ENCODE data around the gene CAMTA1.
"Not testable (repeated sequence)": the region's sequence is repeated elsewhere in the genome, so short reads cannot be mapped to it uniquely, and the experiment has no call there.

The CAMTA1 gene

GRCh38 chr1:7786795-7787194 lies 1001.5 kb downstream of the CAMTA1 start:
- ATAC-seq: no peak
- TF ChIP-seq ZNF8 (CRISPR knock-in tag; IDR thresholded peaks at IDR 0.05) (no peak), ESRRG (CRISPR knock-in tag; IDR thresholded peaks at IDR 0.05) (no peak), ISL1 (CRISPR knock-in tag; IDR thresholded peaks at IDR 0.05) (no peak), ZFP3 (CRISPR knock-in tag; IDR thresholded peaks at IDR 0.05) (no peak), ZNF565 (CRISPR knock-in tag; conservative IDR thresholded peaks at IDR 0.05; ENCODE audit: low read depth) (no peak), TCF4 (CRISPR knock-in tag; IDR thresholded peaks at IDR 0.05; ENCODE audit: borderline replicate concordance) (no peak)
- TF ChIP-seq, protein P1, sequence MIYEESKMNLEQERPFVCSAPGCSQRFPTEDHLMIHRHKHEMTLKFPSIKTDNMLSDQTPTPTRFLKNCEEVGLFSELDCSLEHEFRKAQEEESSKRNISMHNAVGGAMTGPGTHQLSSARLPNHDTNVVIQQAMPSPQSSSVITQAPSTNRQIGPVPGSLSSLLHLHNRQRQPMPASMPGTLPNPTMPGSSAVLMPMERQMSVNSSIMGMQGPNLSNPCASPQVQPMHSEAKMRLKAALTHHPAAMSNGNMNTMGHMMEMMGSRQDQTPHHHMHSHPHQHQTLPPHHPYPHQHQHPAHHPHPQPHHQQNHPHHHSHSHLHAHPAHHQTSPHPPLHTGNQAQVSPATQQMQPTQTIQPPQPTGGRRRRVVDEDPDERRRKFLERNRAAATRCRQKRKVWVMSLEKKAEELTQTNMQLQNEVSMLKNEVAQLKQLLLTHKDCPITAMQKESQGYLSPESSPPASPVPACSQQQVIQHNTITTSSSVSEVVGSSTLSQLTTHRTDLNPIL (CRISPR knock-in tag; IDR thresholded peaks at IDR 0.05; ENCODE audit: low read depth): no peak
- TF ChIP-seq, protein P2, sequence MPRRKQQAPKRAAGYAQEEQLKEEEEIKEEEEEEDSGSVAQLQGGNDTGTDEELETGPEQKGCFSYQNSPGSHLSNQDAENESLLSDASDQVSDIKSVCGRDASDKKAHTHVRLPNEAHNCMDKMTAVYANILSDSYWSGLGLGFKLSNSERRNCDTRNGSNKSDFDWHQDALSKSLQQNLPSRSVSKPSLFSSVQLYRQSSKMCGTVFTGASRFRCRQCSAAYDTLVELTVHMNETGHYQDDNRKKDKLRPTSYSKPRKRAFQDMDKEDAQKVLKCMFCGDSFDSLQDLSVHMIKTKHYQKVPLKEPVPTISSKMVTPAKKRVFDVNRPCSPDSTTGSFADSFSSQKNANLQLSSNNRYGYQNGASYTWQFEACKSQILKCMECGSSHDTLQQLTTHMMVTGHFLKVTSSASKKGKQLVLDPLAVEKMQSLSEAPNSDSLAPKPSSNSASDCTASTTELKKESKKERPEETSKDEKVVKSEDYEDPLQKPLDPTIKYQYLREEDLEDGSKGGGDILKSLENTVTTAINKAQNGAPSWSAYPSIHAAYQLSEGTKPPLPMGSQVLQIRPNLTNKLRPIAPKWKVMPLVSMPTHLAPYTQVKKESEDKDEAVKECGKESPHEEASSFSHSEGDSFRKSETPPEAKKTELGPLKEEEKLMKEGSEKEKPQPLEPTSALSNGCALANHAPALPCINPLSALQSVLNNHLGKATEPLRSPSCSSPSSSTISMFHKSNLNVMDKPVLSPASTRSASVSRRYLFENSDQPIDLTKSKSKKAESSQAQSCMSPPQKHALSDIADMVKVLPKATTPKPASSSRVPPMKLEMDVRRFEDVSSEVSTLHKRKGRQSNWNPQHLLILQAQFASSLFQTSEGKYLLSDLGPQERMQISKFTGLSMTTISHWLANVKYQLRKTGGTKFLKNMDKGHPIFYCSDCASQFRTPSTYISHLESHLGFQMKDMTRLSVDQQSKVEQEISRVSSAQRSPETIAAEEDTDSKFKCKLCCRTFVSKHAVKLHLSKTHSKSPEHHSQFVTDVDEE (CRISPR knock-in tag; IDR thresholded peaks at IDR 0.05): no peak
- TF ChIP-seq, protein P3, sequence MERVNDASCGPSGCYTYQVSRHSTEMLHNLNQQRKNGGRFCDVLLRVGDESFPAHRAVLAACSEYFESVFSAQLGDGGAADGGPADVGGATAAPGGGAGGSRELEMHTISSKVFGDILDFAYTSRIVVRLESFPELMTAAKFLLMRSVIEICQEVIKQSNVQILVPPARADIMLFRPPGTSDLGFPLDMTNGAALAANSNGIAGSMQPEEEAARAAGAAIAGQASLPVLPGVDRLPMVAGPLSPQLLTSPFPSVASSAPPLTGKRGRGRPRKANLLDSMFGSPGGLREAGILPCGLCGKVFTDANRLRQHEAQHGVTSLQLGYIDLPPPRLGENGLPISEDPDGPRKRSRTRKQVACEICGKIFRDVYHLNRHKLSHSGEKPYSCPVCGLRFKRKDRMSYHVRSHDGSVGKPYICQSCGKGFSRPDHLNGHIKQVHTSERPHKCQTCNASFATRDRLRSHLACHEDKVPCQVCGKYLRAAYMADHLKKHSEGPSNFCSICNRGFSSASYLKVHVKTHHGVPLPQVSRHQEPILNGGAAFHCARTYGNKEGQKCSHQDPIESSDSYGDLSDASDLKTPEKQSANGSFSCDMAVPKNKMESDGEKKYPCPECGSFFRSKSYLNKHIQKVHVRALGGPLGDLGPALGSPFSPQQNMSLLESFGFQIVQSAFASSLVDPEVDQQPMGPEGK (CRISPR knock-in tag; IDR thresholded peaks at IDR 0.05; ENCODE audit: borderline replicate concordance): no peak

DNA sequence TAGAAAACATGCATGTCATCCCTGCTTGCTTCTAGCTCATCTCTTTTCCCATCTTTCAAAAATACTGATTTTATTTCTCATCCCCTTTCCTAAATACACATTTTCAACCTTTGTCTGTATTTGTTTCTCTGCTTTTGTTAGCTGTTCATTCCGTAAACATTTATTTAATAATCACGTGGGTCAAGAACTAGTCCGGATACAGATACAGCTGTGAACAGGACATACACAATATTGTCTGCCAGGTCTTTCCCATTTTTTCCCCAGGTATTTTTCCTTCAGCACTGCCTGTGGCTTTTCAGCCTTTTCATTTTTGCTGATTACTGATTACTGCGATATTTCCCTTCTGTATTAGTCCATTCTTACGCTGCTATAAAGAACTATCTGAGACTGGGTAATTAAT lies 1004.6 kb downstream of the CAMTA1 start:
- ATAC-seq: no peak
- TF ChIP-seq, protein P1 (CRISPR knock-in tag; IDR thresholded peaks at IDR 0.05; ENCODE audit: low read depth): no peak
- no peak for TF ChIP-seq BACH2 (CRISPR knock-in tag; IDR thresholded peaks at IDR 0.05; ENCODE audit: borderline replicate concordance)
- no peak for TF ChIP-seq ZC3H10 (CRISPR knock-in tag; IDR thresholded peaks at IDR 0.05)
- TF ChIP-seq ARNTL (CRISPR knock-in tag; IDR thresholded peaks at IDR 0.05; ENCODE audit: borderline replicate concordance, low read depth): no peak
- TF ChIP-seq TOX (CRISPR knock-in tag; IDR thresholded peaks at IDR 0.05; ENCODE audit: borderline replicate concordance): no peak
- no peak for TF ChIP-seq ZNF70 (CRISPR knock-in tag; IDR thresholded peaks at IDR 0.05)
- no peak for TF ChIP-seq OSR1 (CRISPR knock-in tag; IDR thresholded peaks at IDR 0.05)
- TF ChIP-seq ZNF565 (CRISPR knock-in tag; conservative IDR thresholded peaks at IDR 0.05; ENCODE audit: low read depth): no peak
- TF ChIP-seq SNAI2 (CRISPR knock-in tag; IDR thresholded peaks at IDR 0.05): no peak
- no peak for TF ChIP-seq ZFP3 (CRISPR knock-in tag; IDR thresholded peaks at IDR 0.05)
- TF ChIP-seq RARB (CRISPR knock-in tag; IDR thresholded peaks at IDR 0.05): no peak
- TF ChIP-seq, protein P4, sequence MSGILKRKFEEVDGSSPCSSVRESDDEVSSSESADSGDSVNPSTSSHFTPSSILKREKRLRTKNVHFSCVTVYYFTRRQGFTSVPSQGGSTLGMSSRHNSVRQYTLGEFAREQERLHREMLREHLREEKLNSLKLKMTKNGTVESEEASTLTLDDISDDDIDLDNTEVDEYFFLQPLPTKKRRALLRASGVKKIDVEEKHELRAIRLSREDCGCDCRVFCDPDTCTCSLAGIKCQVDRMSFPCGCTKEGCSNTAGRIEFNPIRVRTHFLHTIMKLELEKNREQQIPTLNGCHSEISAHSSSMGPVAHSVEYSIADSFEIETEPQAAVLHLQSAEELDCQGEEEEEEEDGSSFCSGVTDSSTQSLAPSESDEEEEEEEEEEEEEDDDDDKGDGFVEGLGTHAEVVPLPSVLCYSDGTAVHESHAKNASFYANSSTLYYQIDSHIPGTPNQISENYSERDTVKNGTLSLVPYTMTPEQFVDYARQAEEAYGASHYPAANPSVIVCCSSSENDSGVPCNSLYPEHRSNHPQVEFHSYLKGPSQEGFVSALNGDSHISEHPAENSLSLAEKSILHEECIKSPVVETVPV (CRISPR knock-in tag; IDR thresholded peaks at IDR 0.05): no peak
- no peak for TF ChIP-seq ISL1 (CRISPR knock-in tag; IDR thresholded peaks at IDR 0.05)
- no peak for TF ChIP-seq ZFP30 (CRISPR knock-in tag; IDR thresholded peaks at IDR 0.05)

GRCh38 chr1:7791027-7791426 lies 1005.8 kb downstream of the CAMTA1 start:
- not testable (repeated sequence) for ATAC-seq

GRCh38 chr1:7795406-7795805 lies 1010.2 kb downstream of the CAMTA1 start:
- ATAC-seq: no peak
- TF ChIP-seq ZFP3 (CRISPR knock-in tag; IDR thresholded peaks at IDR 0.05) (no peak), SNAI2 (CRISPR knock-in tag; IDR thresholded peaks at IDR 0.05) (no peak), TCF4 (CRISPR knock-in tag; IDR thresholded peaks at IDR 0.05; ENCODE audit: borderline replicate concordance) (no peak), BACH2 (CRISPR knock-in tag; IDR thresholded peaks at IDR 0.05; ENCODE audit: borderline replicate concordance) (no peak), CSDC2 (CRISPR knock-in tag; IDR thresholded peaks at IDR 0.05) (no peak), RARB (CRISPR knock-in tag; IDR thresholded peaks at IDR 0.05) (no peak), GLIS3 (CRISPR knock-in tag; IDR thresholded peaks at IDR 0.05) (no peak), ZC3H10 (CRISPR knock-in tag; IDR thresholded peaks at IDR 0.05) (no peak), ZFP30 (CRISPR knock-in tag; IDR thresholded peaks at IDR 0.05) (no peak), OSR1 (CRISPR knock-in tag; IDR thresholded peaks at IDR 0.05) (no peak), ARNTL (CRISPR knock-in tag; IDR thresholded peaks at IDR 0.05; ENCODE audit: borderline replicate concordance, low read depth) (no peak), ZNF8 (CRISPR knock-in tag; IDR thresholded peaks at IDR 0.05) (no peak), ISL1 (CRISPR knock-in tag; IDR thresholded peaks at IDR 0.05) (no peak), ZNF565 (CRISPR knock-in tag; conservative IDR thresholded peaks at IDR 0.05; ENCODE audit: low read depth) (no peak)
- TF ChIP-seq, protein P4 (CRISPR knock-in tag; IDR thresholded peaks at IDR 0.05): no peak
- TF ChIP-seq, protein P5, sequence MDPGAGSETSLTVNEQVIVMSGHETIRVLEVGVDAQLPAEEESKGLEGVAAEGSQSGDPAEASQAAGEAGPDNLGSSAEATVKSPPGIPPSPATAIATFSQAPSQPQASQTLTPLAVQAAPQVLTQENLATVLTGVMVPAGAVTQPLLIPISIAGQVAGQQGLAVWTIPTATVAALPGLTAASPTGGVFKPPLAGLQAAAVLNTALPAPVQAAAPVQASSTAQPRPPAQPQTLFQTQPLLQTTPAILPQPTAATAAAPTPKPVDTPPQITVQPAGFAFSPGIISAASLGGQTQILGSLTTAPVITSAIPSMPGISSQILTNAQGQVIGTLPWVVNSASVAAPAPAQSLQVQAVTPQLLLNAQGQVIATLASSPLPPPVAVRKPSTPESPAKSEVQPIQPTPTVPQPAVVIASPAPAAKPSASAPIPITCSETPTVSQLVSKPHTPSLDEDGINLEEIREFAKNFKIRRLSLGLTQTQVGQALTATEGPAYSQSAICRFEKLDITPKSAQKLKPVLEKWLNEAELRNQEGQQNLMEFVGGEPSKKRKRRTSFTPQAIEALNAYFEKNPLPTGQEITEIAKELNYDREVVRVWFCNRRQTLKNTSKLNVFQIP (CRISPR knock-in tag; IDR thresholded peaks at IDR 0.05; ENCODE audit: borderline replicate concordance, low read depth): no peak
